NCI-H524 treated with DMSO at 0.1 percent for 48 hours (cell line): ENCODE data around the gene LYSMD2.
"Not testable (repeated sequence)": the region's sequence is repeated elsewhere in the genome, so short reads cannot be mapped to it uniquely, and the experiment has no call there.

Experiments
- DNase-seq: peaks from one replicate; lab custom pipeline; 2025; lab: John Stamatoyannopoulos, UW

The LYSMD2 gene, protein sequence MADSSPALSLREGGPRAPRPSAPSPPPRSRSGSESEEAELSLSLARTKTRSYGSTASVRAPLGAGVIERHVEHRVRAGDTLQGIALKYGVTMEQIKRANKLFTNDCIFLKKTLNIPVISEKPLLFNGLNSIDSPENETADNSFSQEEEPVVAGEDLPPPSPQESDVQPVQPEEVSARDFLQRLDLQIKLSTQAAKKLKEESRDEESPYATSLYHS

DNA sequence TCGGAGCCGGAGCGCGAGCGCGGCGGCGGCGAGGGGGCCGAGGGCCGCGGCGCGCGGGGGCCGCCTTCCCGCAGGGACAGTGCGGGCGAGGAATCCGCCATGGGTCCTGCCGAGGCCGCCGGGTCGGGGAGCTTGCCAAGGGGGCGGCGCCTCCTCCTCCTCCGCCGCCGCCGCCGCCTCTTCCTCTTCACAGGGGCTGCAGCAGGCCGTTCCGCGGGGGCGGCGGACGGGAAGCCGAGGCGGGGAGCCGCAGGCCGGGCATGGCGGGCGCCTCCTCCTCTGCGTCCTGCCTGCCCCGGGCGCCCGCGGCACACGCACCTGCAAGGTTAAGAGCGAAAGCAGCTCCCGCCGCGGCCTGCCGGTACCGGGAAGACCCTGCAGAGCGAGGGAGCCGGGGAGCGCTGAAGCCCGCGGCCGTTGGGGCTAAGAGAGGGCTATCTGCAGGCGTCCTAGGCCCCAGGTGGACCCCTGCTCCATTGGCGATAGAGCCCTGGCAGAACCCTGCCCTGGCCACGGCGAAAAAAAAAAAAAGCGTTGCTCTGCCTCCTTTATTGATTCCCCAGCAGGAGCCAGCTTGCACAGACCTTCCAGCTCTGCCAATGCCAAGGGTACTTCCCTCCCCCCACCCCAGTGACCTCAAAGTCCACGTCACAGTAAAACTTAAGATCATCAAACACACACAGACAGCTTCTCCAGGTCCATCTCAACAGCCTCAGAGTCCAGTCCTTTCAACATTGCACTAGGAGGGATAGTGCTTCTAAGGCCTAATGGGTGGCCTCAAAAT, at the start of gene LYSMD2:
TSS of gene LYSMD2 (minus strand) at position 134 of the 784 bp plus-strand sequence. CDS start at position 101, 33 bp downstream.
- no peak for DNase-seq

DNA sequence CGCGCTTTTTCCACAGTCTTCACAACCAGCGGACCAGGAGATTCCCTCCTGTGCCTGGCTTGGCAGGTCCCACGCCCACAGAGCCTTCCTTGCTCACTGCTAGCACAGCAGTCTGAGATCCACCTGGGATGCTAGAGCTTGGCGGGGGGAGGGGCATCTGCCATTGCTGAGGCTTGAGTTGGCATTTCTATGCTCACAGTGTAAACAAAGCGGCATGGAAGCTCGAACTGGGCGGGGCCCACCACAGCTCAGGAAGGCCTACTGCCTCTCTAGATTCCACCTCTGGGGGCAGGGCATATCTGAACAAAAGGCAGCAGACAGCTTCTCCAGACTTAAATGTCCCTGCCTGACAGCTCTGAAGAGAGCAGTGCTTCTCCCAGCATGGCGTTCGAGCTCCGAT, 49.7 kb upstream of the LYSMD2 start:
- not testable (repeated sequence) for DNase-seq

DNA sequence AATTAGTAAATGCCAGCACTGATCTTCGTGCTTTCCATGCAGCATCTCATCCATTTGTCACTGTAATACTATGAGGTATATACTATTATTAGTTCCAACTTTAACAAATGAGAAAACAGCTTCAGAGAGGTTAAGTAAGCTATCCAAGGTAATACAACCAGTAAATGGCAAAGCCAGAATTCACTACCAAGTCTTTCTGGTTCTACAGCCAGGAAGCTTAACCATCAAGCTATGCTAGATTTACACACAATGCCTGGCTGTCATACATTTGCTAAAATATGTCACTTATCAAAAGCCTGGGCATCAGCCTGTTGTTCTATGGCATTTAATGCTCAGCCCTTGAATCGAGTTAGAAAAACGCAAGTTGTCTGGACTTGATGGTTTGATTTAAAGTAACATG, 46.5 kb upstream of the LYSMD2 start:
- no peak for DNase-seq

DNA sequence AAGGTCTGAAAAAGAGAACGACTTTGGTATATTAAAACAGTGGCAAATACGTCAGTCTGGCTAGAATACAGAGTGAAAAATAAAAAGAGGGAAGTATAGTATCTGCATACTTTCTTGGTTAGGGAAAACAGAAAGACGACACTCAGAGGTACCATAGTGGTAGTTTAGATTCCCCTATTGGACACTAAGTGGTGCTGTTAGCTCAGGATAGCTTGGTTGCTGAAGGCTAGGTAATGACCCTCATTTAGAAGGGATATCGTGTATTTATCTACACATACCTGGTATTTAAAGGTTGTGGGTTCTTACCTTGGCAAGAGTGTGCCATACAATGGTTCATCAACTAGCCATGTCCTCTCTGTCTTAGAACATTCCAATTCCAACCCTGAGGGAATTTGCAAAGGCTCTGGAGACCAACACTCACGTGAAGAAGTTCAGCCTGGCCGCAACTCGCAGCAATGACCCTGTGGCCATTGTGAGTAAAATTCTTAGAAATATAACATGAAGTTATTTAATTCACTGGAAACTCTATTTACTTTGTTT, 45.0 kb upstream of the LYSMD2 start:
- DNase-seq = peak; percentile 25

DNA sequence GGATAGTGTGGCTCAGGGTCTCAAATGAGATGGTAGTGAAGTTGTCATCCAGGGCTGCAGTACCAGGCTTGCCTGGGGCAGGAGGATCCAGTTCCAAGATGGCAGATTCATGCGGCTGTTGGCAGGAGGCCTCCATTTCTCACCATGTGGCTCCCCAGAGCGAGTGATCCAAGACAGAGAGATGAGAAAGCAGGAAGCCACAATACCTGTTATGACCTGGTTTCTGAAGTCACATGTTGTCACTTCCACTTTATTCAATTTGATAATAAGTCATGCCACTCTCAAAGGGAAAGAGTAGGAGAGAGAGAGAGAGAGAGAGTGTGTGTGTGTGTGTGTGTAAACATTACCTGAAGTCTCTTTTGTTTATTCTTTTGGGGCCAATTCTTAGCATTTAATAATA, 44.1 kb upstream of the LYSMD2 start:
- no peak for DNase-seq

DNA sequence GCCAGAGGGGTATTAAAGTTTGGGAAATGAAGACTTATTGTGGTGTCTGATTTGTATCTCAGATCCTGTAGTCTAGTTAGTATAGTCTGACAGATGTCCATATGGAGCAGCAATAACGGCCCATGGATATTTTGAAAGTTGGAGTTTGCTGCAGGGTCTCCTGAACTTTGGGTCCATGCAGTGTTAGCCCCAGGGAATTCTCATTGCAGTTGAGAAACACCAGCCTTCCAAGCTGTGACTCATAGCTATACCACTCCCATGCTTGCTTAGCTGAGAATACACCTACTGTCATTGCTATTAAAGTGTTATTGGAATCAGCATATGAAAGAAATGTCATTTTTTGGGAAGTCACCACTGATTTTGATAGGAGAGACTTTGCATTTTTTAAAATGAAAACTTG, 43.2 kb upstream of the LYSMD2 start:
- no peak for DNase-seq

DNA sequence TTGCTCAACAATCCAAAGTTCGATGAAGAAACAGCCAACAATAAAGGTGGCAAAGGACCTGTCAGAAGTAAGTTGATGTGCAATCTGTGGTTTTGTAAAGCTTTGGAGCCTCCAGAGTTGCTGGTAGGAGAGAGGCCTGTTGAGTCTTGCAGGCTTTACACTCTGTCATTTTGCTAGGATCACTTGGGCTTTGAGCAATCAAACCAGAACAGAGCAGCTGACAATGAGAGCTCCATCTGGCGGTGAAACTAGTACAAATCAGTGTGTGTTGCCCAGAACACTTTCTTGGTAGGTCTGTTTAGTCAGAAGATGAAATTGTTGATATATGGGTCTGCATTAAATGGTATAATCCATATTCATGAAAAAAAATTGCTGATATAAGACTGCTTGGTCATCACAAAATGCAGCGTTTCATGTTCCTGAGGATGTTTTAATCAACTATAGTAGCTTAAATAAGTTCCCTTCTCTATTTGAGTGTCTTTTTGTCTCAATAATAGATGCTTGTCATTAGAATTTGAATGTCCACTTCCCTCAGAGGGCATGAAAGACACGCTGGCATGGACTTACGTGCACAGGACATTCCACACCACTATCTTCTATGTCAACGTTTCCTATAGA, 39.6 kb upstream of the LYSMD2 start:
- peak; percentile 44 for DNase-seq

DNA sequence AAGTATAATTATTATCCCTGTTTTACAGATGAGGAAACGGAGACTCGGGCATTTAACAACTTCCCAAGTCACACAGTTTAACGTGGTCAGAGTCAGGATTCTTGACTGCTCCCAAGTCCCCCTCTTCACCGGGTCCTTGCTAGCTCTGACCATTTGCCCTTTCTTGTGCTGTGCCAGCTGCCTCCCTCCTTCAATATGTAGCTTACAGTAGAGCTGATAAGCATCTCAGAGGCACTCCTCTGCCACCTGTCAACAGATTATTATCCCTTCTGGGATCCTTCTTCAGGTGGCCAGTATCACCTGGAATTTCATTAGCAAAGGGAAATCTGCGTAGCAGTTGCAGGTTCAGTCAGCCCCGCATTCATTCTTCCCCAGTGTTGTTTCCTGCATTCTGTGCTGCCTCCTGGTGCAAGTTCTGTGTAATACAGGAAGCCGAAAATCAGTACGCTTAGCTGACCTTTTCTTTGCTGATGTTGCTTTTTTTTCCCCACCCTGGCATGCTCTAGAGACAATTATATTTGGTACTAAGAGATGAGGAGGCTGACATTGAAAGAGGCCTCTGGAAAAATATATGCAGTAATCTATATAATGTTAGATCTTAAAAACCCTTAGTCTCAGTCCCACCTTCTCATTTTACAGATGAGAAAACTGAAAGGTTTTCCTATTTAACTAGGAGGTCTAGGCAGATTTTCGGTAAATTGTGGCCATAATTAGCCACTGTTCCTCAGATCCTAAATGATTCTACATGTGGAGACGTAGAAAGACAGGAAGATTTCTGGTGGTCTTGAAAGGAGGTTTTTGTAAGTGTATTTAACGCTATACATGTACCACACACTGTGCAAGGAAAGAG, 38.7 kb upstream of the LYSMD2 start:
- no peak for DNase-seq

DNA sequence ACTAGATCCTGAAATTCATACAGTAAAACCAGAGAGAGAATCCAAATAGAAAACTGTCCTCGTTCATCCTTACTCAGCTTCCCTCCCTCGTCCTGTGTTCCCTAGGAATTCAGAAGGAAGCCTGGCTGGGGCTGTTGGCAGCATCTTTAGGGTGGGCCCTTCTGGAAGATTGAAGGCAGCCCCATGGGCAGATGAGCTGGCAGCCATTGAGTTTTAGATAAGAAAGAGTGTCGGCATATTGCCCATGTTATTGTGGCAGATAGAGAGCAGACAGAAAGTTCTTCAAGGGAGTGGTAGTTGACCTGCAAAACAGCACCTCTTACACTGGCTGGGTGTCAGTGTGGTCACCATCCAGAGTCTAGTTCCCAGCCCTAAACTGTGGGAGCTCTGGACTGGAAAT, 37.5 kb upstream of the LYSMD2 start:
- no peak for DNase-seq

DNA sequence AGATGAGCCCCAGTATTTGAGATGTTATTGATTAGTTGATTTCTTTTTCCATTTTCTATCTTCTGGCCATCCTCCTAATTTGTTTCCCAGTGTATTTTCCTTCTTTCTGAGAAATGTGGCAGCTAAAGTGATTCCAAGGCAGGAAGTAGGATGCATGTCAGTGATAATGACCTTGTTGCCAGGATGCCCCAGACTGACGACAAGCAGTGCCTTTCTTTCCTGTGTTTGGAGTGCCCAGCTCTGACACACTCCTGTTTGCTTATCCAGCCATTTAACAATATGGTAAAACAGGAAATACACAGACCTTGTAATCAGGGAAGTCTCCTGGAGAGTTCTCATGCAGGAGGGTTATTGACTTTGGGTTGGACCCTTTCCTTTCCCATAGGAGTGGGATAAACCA, 34.3 kb upstream of the LYSMD2 start:
- DNase-seq = no peak

DNA sequence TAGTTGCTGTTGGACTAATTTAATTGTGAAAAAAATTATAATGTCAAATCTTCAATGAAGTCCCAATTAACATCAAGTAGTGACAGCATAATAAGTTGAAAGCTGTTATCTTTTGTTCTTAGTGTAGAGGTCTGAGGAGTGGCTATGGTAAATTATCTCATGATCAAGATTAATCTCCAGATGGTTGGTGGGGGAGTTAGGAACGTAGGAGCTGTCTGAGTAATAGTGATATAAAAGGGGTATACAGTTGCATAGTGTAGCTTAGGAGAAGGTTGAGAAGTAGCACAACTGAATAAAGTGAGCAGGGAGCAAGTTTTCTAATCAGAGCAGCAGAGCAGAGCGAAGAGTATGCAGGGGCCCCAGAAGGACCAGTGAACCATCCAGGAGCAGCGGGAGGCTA, 33.4 kb upstream of the LYSMD2 start:
- DNase-seq = peak; percentile 87

DNA sequence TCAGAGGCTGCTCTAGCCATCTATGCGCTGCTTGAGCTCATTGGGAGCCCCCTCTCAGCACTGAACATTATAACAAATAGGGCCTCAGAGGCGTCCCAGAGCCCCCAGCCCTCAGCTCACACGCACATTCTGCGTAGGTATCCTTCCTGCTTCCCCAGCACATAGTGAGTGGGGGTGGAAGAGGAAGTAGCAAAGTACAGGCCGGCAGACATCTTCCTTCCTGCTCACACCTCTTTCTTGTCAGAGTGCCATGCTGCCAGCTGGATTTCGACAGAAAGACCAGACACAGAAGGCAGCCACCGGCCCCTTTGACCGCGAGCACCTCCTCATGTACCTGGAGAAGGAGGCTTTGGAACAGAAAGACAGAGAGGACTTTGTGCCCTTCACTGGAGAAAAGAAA, 30.6 kb upstream of the LYSMD2 start:
- no peak for DNase-seq

DNA sequence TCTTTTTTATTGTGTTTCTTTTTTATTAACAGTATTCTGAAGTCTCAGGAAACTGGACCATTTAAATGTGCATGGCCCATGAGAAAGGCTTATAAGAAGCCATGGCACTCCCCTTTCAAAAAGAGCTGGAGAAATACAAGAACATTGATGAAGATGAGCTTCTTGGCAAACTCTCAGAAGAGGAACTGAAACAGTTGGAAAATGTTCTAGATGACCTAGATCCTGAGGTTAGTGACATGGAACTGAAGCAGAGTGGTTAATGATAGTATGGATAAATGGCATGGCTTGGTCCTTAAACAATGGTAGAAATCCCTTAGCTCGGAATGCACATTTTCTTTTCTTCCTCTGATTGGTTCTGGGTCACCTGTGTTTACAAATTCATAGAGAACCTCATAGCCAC, 28.9 kb upstream of the LYSMD2 start:
- DNase-seq = no peak

DNA sequence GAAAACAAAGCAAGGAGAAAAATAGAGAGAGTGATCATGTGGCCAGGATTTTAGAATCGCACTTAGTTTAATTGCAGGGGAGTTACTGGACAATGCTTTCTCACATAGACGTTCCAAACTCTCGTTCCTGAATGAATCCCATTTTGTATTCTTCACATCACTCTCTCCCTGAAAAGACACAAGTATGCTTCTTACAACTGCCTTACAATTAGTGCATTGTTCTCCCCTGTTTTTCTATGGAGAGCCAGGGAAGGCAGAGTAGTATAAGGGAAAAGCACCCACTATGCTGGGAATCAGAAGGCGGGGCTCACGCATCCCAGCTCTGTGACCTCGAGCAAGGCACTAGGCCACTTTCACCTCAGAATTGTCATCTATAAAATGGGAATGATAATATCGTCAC, 28.3 kb upstream of the LYSMD2 start:
- no peak for DNase-seq

DNA sequence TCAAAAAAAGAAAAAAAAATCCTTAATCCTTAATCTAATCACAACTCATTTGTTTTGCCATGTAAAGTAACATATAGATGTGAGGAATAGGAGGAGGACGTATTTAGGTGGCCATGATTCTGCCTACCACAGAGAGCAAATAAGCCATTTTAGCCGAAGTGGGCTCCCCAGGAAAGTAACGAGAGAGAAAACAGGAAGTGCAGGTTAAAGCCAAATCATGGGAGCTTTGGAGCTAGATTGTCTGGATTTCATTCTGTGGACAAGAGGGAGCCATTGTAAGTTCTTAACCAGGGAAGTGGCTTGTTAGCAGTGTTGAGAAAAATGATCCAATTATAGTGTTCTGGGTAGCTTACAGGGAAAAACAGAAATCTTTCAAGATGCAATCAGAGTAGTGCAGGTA, 23.4 kb upstream of the LYSMD2 start:
- no peak for DNase-seq

DNA sequence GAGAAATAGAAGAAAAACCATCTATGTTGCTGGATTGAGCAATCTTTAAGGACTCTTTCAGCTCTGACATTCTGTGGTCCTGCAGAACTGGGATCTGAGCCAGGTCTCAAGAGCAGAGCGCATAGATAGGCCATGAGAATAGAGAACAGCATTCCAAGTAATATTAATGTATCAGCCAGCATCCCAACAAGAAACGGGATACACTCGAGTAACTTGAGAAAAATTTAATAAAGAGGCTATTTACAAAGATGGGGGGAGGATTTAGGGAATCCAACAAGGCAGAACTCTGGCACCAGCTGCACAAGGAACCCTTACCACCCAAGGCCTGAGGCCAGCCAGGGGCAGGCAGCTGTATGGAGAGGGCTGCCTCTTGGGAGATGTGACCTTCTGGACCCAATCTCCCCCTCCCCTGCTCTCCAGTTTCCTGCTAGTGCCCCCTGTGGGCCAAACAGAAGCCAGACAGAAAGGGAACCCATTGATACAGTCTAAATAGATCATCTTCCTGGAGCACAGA, 22.2 kb upstream of the LYSMD2 start:
- DNase-seq = peak; percentile 87

DNA sequence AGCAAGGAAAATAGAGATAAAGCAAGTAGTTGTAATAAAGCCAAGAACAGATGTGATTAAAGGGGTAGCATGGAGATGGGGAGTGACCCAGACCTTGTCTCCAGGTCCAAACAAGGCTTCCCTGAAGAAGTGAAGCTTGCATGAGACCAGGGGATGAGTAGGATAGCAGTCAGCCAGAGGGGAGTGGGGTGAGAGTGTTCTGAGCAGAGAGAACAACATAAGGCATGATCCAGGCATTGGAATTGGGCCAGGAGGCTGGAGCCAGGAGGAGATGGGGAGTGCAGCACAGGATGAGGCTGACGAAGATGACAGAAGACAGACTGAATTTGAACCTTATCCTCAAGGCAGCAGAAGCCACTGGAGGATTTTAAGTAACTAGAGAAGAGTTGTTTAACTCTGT, 21.2 kb upstream of the LYSMD2 start:
- peak; percentile 81 for DNase-seq

DNA sequence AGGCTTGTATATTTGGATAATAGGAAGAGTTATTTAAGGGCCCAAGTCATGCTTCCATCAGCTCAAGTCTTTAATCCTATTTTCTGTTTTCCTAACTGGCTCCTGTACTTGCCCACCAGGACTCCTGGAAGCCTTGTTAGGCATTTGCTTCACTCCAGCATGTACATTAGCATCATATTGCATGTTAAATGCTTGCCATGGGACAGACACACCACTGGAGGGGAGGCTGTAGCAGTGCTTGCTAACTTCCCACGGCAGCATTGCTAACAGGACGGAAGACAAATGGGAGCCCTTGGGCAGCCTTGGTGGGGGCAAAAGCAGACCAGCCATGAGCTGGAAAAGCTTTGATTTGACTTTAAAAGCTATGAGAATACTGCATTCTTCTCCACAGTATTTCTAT, 20.0 kb upstream of the LYSMD2 start:
- no peak for DNase-seq

DNA sequence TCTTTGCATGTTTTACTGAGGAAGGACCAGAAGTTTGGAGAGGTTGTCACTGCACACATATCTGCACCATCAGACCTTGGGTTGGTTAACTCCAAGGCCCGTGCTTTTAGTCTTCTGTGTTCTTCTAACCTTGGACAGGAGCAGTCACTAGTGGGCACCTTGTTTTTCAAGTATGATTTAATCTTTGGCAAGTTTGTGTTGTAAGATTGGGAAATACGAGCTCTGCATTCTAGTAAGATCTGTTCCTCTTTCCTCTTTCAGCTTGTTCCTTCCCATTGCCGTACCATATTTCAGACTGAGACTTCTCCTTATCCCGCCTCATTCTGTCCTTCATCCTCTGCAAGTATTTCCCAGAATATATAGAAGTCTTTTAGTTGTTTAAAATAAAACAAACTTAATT, 19.0 kb upstream of the LYSMD2 start:
- DNase-seq = no peak

DNA sequence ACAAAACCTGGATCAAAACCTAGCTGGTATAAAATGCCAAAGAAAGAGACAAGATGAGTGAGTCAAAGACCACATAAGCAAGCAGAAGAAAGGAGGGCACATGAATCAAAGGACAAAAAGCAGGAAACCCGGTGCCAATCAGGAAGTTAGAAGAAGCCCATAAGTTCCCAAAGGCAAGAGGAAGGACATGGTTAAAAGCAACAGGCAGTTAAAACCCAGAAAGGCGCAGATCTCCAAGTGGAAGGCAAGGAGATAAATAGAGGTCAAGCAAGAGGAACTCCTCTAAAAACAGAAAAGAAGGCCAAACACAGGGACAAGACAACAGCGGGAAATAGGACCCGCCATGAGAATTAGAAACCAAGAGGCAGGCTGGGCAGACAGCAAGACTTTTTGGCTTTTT, 18.3 kb upstream of the LYSMD2 start:
- DNase-seq = no peak

DNA sequence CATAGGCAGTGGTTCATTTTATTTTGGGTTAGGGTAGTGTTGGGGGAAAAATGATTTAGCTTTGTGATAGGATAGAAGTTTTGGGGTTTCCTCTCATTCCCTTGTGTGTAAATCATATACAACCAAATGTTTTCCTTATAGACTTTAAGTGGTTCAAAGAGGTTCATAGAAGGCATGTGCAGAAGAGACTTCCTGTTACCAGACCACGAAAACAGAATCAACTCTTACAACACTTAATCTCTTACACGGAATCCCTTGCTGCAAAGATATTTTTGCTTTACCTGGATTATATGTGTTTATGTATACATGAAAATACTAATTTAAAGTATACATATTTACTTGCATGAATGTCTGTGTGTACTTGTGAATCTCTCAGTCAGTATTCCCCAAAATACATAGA, 16.8 kb upstream of the LYSMD2 start:
- no peak for DNase-seq

DNA sequence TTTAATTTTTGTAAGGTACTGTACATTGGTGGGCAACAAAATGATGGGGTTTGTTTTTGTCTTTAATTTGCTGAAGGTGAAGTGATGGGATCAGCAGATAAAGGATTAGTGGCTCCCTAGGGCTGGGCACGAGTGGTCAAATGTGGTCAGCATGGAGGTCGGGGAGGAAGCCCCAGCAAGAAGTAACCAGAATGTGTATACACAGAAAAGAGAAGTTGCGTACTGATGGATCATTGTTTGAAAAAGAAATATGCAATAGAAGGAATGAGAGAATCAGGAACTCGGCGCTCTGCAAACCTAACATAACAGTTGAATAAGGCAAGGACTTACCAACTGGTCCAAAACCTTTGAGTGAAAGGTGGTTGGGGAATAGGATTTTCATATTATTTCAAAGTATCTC, 15.4 kb upstream of the LYSMD2 start:
- DNase-seq = no peak
